ENCODE results near the gene DSC1.

DSC1 gene

GRCh38 chr18:31102025-31102684 lies 60.5 kb downstream of the DSC1 start, which contains the start of gene DSC2:
TSS of gene DSC2 (minus strand) at chr18:31102421. CDS start at chr18:31101971, 450 bp downstream.
- FAIRE-seq: no peak

GRCh38 chr18:31101183-31102024 lies 61.3 kb downstream of the DSC1 start:
- no peak for FAIRE-seq

- no peak for FAIRE-seq
Measured at GRCh38 chr18:31100436-31101182, 62.0 kb downstream of the DSC1 start.

GRCh38 chr18:31099450-31100230 lies 63.0 kb downstream of the DSC1 start:
- no peak for FAIRE-seq

- FAIRE-seq: no peak
Measured at GRCh38 chr18:31098878-31099277, 63.8 kb downstream of the DSC1 start.

GRCh38 chr18:31097666-31098065 lies 65.0 kb downstream of the DSC1 start:
- no peak for FAIRE-seq

GRCh38 chr18:31093880-31094279 lies 68.8 kb downstream of the DSC1 start:
- no peak for FAIRE-seq

GRCh38 chr18:31093294-31093693 lies 69.4 kb downstream of the DSC1 start:
- no peak for FAIRE-seq

GRCh38 chr18:31091350-31091749 lies 71.3 kb downstream of the DSC1 start:
- FAIRE-seq: no peak

GRCh38 chr18:31088532-31088931 lies 74.1 kb downstream of the DSC1 start:
- FAIRE-seq: no peak

- no peak for FAIRE-seq
Measured at GRCh38 chr18:31079973-31080372, 82.7 kb downstream of the DSC1 start.
